ENCODE data around the gene DPH2. TPM values are rescaled to one million over a fixed set of nuclear protein-coding genes. Genes with fewer than 3 reads are reported as not detected.

DPH2 gene
- polyA plus RNA-seq (2012; rRNA removed) = 76.9 and 97.5 TPM in 2 replicates
- 32.3 and 45.3 TPM in 2 replicates for polyA plus RNA-seq (2012; cell fraction: cytosol; rRNA removed)
- 364 and 385 TPM in 2 replicates for polyA plus RNA-seq (2012; cell fraction: nucleus; rRNA removed)

GRCh38 chr1:43969746-43970466, at the start of gene DPH2:
DPH2 (plus strand) TSS chr1:43970010; CDS start chr1:43970176, 166 bp downstream.
- Histone ChIP-seq H3K4me3 (ENCODE audit: low read depth in 2 of 2, low read length in 1 of 2) (peak within 1 kb of the TSS; percentile 98 to 100), H3K27me3 (ENCODE audit: insufficient read depth) (no peaks in the 10 kb centered on the region), H3K9ac (peak within 1 kb of the TSS; percentile 82), H3K4me2 (peak within 1 kb of the TSS; percentile 95), H3K79me2 (ENCODE audit: insufficient read depth) (peaks cover 19% of the 10 kb centered on the region), H4K20me1 (ENCODE audit: insufficient read depth) (no peaks in the 10 kb centered on the region), H2AFZ (ENCODE audit: low read depth) (peak within 1 kb of the TSS; percentile 90), H3K4me1 (ENCODE audit: control insufficient read depth in 1 of 2, insufficient read depth in 2 of 2, low read depth in 1 of 2, low read length in 1 of 2) (peaks cover 3 to 23% of the 10 kb centered on the region in 2 experiments; a peak in 1 of 4 replicates), H3K36me3 (replicated peaks in 1 of 2; ENCODE audit: control insufficient read depth in 1 of 2, insufficient read depth in 2 of 2, low read length in 1 of 2) (peaks cover 0 to 38% of the 10 kb centered on the region in 2 experiments), H3K27ac (ENCODE audit: low read depth in 2 of 2, low read length in 1 of 2) (peak within 1 kb of the TSS; percentile 32 to 65; a peak in 3 of 4 replicates), H3K9me3 (no peaks in the 10 kb centered on the region), H3F3A (replicated peaks; ENCODE audit: insufficient read depth) (peaks cover 14% of the 10 kb centered on the region), H3K9me2 (no peaks in the 10 kb centered on the region)
- POLR2A ChIA-PET = interaction anchor here (0.9 to 1.4 kb wide), 4 partner anchors 8 to 61 kb away, joined by 3 to 4 read pairs (median 3); no protein-coding TSS in a partner anchor
- CTCF ChIA-PET = interaction anchor here (0.6 to 1.2 kb wide), 4 partner anchors 35 to 440 kb away, joined by 3 to 4 read pairs (median 3); no protein-coding TSS in a partner anchor
- WGBS (ENCODE audit: low lambda C conversion rate) = 2% methylated on average over 14 of the region's 47 CpGs
- peak; percentile 96 for DNase-seq
- TF ChIP-seq TCF12 (IDR thresholded peaks at IDR 0.05) (no peak), JUND (IDR thresholded peaks at IDR 0.05) (no peak), SMC3 (IDR thresholded peaks at IDR 0.05; ENCODE audit: low read depth, low read length) (no peak), NRF1 (IDR thresholded peaks at IDR 0.05; ENCODE audit: low read depth, low read length) (no peak), FOXM1 (IDR thresholded peaks at IDR 0.05; ENCODE audit: low read depth) (no peak), USF2 (IDR thresholded peaks at IDR 0.05; ENCODE audit: borderline replicate concordance, low read depth, low read length) (no peak), SIN3A (IDR thresholded peaks at IDR 0.05; ENCODE audit: borderline replicate concordance, low read depth, low read length) (peak; percentile 93), EP300 (IDR thresholded peaks at IDR 0.05; ENCODE audit: borderline replicate concordance in 1 of 2, low read depth in 1 of 2, low read length in 1 of 2) (no peak), MEF2A (IDR thresholded peaks at IDR 0.05; ENCODE audit: borderline replicate concordance, low read depth) (no peak), ELF1 (IDR thresholded peaks at IDR 0.05) (peak; percentile 80), RCOR1 (IDR thresholded peaks at IDR 0.05; ENCODE audit: low read length) (no peak), YY1 (IDR thresholded peaks at IDR 0.05; ENCODE audit: low read depth) (peak; percentile 77; the same call in 1 of the 2 replicates), NFIC (IDR thresholded peaks at IDR 0.05; ENCODE audit: borderline replicate concordance) (no peak), TAF1 (IDR thresholded peaks at IDR 0.05; ENCODE audit: borderline replicate concordance, low read depth, low read length) (peak; percentile 53; the same call in 1 of the 2 replicates), USF1 (IDR thresholded peaks at IDR 0.05; ENCODE audit: borderline replicate concordance, low read depth) (peak; percentile 87), EZH2phosphoT487 (IDR thresholded peaks at IDR 0.05; ENCODE audit: borderline replicate concordance, low read depth) (no peak), FOXJ3 (CRISPR knock-in tag; IDR thresholded peaks at IDR 0.05) (no peak), POLR2AphosphoS5 (IDR thresholded peaks at IDR 0.05; ENCODE audit: low read depth, low read length) (peak; percentile 64), GATA2 (CRISPR knock-in tag; IDR thresholded peaks at IDR 0.05) (no peak), GABPA (IDR thresholded peaks at IDR 0.05; ENCODE audit: low read depth) (peak; percentile 92)
- TF ChIP-seq, protein P1, sequence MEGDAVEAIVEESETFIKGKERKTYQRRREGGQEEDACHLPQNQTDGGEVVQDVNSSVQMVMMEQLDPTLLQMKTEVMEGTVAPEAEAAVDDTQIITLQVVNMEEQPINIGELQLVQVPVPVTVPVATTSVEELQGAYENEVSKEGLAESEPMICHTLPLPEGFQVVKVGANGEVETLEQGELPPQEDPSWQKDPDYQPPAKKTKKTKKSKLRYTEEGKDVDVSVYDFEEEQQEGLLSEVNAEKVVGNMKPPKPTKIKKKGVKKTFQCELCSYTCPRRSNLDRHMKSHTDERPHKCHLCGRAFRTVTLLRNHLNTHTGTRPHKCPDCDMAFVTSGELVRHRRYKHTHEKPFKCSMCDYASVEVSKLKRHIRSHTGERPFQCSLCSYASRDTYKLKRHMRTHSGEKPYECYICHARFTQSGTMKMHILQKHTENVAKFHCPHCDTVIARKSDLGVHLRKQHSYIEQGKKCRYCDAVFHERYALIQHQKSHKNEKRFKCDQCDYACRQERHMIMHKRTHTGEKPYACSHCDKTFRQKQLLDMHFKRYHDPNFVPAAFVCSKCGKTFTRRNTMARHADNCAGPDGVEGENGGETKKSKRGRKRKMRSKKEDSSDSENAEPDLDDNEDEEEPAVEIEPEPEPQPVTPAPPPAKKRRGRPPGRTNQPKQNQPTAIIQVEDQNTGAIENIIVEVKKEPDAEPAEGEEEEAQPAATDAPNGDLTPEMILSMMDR (IDR thresholded peaks at IDR 0.05) = peak; percentile 26
- TF ChIP-seq, protein P2, sequence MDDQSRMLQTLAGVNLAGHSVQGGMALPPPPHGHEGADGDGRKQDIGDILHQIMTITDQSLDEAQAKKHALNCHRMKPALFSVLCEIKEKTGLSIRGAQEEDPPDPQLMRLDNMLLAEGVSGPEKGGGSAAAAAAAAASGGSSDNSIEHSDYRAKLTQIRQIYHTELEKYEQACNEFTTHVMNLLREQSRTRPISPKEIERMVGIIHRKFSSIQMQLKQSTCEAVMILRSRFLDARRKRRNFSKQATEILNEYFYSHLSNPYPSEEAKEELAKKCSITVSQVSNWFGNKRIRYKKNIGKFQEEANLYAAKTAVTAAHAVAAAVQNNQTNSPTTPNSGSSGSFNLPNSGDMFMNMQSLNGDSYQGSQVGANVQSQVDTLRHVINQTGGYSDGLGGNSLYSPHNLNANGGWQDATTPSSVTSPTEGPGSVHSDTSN (IDR thresholded peaks at IDR 0.05) = no peak
- TF ChIP-seq, protein P3, sequence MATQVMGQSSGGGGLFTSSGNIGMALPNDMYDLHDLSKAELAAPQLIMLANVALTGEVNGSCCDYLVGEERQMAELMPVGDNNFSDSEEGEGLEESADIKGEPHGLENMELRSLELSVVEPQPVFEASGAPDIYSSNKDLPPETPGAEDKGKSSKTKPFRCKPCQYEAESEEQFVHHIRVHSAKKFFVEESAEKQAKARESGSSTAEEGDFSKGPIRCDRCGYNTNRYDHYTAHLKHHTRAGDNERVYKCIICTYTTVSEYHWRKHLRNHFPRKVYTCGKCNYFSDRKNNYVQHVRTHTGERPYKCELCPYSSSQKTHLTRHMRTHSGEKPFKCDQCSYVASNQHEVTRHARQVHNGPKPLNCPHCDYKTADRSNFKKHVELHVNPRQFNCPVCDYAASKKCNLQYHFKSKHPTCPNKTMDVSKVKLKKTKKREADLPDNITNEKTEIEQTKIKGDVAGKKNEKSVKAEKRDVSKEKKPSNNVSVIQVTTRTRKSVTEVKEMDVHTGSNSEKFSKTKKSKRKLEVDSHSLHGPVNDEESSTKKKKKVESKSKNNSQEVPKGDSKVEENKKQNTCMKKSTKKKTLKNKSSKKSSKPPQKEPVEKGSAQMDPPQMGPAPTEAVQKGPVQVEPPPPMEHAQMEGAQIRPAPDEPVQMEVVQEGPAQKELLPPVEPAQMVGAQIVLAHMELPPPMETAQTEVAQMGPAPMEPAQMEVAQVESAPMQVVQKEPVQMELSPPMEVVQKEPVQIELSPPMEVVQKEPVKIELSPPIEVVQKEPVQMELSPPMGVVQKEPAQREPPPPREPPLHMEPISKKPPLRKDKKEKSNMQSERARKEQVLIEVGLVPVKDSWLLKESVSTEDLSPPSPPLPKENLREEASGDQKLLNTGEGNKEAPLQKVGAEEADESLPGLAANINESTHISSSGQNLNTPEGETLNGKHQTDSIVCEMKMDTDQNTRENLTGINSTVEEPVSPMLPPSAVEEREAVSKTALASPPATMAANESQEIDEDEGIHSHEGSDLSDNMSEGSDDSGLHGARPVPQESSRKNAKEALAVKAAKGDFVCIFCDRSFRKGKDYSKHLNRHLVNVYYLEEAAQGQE (IDR thresholded peaks at IDR 0.05; ENCODE audit: low read depth, low read length) = 0 out of 2 replicates have a peak, but pooled peaks have one; percentile 1

Data from SK-N-SH (cell line).